ENCODE measurements around the gene SSTR1.

DNA sequence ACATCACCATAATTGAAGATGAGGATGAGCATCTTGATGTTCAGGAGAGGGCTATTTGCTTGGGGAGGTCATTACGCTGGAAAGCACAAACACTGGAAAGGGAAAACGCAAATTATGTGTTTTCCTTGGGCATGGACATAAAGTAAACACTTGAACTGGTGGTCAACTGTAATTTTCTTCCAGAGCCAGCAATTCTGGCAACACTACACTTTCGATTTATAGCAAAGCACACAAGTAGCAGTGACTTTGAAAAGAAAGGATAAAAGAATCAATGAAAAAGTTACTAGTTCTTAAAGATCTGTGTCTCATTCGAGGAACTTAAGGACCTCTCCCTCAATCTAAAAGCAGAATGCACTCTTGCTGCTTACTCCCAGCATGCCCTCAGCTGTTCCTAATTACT, 46.0 kb downstream of the SSTR1 start:
- TF ChIP-seq, protein P1, sequence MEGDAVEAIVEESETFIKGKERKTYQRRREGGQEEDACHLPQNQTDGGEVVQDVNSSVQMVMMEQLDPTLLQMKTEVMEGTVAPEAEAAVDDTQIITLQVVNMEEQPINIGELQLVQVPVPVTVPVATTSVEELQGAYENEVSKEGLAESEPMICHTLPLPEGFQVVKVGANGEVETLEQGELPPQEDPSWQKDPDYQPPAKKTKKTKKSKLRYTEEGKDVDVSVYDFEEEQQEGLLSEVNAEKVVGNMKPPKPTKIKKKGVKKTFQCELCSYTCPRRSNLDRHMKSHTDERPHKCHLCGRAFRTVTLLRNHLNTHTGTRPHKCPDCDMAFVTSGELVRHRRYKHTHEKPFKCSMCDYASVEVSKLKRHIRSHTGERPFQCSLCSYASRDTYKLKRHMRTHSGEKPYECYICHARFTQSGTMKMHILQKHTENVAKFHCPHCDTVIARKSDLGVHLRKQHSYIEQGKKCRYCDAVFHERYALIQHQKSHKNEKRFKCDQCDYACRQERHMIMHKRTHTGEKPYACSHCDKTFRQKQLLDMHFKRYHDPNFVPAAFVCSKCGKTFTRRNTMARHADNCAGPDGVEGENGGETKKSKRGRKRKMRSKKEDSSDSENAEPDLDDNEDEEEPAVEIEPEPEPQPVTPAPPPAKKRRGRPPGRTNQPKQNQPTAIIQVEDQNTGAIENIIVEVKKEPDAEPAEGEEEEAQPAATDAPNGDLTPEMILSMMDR (IDR thresholded peaks at IDR 0.05 in 4 of 5, conservative IDR thresholded peaks at IDR 0.05 in 1 of 5): no peak
- no peak for TF ChIP-seq POLR2A (IDR thresholded peaks at IDR 0.05)

Data from gastrocnemius medialis (tissue), 4 donors.